Ovary (tissue), 3 donors: Measurements from ENCODE around the gene PRM1.

Experiments used
- POLR2A ChIP-seq: fragments of 450-650 bp; IDR thresholded peaks from one replicate; pipeline ENCODE4 v1.6.1; 2017; ENCODE audit warnings: antibody characterized with exemption, mild to moderate bottlenecking, moderate library complexity
- TF ChIP-seq, protein P1 (sequence below), 3 donors: fragments of 450-650 bp in 2 of 3; fragments of 200-600 bp in 1 of 3; IDR thresholded peaks; one replicate each; pipeline versions ENCODE4 v1.5.1 to v1.8.0; 2016 to 2022; ENCODE audit warnings: antibody characterized with exemption in 3 of 3, mild to moderate bottlenecking in 1 of 3
- donor health status: DM: no; HTN: no; CAD: no.

DNA sequence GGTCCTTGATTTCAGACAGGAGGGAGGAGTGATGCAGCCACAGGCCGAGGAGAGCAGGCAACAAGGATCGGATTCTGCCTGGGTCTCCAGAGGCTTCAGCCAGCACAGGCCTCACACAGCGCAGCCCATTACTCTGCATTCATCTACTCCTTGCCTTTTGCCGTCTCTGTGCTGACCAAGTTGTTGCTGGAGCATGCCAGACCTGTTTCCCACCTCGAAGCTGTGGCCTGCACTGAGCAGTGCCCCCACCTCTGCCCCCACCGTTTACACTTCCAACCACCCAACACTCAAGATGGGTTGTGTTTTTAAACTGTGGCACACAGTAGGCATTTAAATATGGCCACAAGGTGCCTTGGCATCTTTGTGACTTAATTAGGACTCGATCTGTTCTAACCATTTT, 6.2 kb downstream of the PRM1 start:
- TF ChIP-seq, protein P1, sequence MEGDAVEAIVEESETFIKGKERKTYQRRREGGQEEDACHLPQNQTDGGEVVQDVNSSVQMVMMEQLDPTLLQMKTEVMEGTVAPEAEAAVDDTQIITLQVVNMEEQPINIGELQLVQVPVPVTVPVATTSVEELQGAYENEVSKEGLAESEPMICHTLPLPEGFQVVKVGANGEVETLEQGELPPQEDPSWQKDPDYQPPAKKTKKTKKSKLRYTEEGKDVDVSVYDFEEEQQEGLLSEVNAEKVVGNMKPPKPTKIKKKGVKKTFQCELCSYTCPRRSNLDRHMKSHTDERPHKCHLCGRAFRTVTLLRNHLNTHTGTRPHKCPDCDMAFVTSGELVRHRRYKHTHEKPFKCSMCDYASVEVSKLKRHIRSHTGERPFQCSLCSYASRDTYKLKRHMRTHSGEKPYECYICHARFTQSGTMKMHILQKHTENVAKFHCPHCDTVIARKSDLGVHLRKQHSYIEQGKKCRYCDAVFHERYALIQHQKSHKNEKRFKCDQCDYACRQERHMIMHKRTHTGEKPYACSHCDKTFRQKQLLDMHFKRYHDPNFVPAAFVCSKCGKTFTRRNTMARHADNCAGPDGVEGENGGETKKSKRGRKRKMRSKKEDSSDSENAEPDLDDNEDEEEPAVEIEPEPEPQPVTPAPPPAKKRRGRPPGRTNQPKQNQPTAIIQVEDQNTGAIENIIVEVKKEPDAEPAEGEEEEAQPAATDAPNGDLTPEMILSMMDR (IDR thresholded peaks at IDR 0.05) = no peak
- no peak for TF ChIP-seq POLR2A
